Activated T-cell treated with anti-CD3 and anti-CD28 coated beads, Interleukin-2, amount 50 U/mL, for 48 hours (primary cell): ENCODE results near the gene FBRS.
"Not testable (repeated sequence)": the region's sequence is repeated elsewhere in the genome, so short reads cannot be mapped to it uniquely, and the experiment has no call there.

Experiments
- DNase-seq, 2 experiments: peaks; one replicate each; pipeline ENCODE4 v3.0.0-alpha.2; 2020

The FBRS gene

DNA sequence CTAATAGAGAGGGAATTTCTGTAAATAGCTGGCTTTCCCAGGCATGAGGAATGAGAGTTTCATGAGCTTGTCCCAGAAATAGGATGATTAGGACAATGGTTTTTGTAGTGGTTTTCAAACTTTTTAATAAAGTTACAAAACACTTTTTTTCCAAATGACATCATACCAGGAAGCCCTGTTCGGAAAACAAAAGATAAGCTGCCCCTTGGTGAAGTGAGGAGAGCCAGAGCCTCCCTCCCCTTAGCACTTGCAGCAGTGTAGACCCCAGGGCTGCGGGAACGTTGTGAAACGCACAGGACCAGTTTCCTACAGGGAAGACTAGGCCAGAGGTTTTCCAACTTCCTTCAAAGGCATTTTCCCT, 7.6 kb downstream of the FBRS start:
- DNase-seq = no peak

DNA sequence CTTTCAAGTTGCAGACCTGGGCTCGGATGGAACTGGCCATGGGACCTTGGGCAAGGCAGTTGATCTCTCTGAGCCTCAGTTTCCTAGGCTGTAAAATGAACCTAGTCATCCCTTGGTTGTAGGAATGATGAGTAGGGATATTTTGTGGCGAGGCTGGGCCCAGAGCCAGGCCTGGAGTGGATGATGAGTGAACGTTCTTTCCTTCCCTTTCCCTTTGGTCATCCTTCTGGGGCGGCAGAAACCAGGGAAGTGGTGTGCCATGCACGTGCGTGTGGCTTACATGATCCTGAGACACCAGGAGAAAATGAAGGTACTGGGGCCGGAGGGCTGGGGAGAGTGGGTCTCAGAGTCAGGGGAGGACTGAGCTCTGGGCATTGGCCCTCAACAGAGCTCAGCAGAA, 8.4 kb downstream of the FBRS start:
- no peak for DNase-seq

DNA sequence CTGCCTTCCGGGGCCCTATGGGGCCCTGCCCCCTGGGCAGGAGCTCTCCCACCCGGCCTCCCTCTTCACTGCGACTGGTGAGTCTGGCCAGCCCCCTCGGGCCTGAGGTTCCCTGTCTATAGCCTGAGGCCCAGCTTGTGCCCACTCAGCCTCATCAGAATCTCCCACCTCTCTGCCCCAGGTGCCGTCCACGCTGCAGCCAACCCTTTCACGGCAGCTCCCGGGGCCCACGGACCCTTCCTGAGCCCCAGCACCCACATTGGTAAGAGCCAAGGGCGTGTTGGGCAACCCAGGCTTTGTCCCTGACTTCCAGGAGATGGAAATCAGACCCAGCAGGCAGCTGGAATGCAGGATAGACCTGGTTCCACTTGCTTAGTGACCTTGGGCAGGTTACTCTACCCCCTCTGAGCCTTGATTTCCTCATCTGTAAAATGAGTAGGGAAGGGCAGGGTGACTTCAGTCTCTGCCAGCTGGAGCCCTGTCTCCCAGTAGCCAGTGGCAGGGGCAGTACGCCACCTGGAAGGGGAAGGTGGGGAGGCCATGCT, 9.2 kb downstream of the FBRS start:
- no peak for DNase-seq

- no peak for DNase-seq
Measured at GRCh38 chr16:30668393-30668792, 10.2 kb downstream of the FBRS start.

GRCh38 chr16:30669026-30669902, 11.0 kb downstream of the FBRS start:
- no peak for DNase-seq

GRCh38 chr16:30669903-30670824, 11.9 kb downstream of the FBRS start:
- no peak for DNase-seq

DNA sequence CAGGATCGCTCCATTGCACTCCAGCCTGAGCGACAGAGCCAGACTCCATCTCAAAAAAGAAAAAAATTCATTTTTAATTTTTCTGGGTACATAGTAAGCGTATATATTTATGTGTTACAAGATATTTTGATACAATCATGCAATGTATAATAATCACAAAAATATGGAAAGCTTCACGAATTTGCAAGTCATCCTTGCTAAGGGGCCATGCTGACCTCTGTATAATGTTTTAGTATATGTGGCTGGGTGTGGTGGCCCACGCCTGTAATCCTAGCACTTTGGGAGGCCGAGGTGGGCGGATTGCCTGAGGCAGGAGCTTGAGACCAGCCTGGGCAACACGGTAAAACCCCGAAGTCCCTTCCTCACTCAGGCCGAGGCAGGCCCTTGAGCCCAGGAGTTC, 16.9 kb downstream of the FBRS start:
- DNase-seq = no peak

DNA sequence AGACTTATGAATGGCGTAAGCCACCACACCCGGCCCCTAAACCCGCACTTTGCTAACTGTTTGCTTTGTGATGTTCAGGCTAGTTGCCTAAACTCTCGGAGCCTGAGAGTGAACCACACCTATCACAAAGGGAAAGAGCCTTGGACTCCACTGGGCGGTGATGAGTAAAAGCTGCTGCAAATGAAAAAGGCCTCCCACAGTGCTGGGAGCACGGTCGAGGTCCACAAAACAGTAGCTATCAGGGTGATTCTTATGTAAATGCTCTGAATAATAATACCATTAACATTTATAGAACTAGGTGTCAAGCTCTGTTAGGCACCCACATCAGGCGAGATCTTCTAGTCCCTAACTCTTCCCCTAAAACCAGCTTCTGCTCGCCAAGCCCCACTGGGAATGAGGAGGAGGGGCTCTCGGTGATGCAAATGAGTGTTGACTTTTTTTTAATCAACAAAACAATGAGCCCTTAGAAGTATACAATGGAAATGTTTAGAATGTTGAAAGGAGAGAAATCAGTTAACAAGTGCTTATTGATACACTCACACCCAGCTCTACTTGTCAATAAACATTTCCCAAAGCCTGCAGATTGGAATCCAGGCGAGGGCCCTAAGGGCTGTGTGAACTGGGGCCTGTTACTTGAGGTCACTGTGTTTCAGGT, 19.8 kb downstream of the FBRS start:
- no peak for DNase-seq

- DNase-seq = no peak
Measured at GRCh38 chr16:30678586-30678970, 20.3 kb downstream of the FBRS start.

DNA sequence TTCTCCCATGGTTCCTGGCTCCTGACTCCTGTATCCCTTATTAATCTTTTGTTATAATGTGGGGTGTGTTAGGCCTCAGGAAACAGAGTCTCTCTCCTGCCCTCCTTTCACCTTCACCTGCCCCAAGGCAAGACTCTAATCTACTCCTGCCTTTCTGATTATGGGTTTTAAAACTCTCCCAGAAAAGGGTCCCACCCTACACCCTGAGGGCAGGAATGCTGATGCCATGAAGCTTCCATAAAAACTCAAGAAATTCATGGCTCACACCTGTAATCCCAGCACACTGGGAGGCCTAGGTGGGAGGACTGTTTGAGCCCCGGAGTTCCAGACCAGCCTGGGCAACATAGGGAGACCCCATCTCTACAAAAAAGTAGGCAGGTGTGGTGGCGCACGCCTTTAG, 22.1 kb downstream of the FBRS start:
- no peak for DNase-seq

DNA sequence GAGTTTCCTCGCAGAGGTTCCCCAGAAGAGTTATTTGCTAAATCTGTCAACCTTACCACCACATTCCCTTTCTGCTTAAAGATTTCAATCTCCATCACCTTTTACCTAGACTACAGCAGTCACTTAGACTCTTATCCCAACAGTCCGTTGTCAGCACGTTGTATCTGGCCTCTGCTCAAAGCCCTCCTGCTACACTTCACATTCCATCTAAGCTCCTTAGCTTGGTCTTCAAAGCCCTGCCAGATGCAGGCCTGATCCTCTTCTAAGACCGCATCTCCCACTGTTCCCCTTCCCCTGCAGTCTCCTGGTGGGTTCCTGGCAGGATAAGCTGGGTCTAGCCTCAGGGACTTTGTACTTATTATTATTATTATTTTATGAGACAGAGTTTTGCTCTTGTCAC, 30.5 kb downstream of the FBRS start:
- no peak for DNase-seq

DNA sequence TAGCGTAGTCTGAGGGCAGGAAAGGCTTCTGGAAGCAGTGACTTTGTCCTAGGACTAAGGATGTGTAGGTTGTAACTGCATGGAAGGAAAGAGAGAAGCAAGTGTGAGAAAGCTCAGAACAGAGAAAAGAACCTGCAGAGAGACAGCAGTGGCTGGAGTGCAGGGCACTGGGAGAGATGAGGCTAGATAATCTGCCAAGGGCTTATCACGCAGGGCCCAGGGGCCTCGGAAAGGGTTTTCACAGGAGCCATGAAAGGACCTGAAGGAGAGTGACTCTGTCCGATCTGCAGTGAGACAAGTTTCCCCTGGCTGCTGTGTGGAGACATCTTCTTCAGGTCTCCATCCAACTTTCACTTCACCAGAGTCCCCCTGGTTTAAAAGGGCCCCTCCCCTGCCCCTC, 33.7 kb downstream of the FBRS start:
- DNase-seq = no peak

- no peak for DNase-seq
Measured at GRCh38 chr16:30692396-30693064, 34.3 kb downstream of the FBRS start.

GRCh38 chr16:30694926-30695693, 36.9 kb downstream of the FBRS start:
- no peak for DNase-seq

DNA sequence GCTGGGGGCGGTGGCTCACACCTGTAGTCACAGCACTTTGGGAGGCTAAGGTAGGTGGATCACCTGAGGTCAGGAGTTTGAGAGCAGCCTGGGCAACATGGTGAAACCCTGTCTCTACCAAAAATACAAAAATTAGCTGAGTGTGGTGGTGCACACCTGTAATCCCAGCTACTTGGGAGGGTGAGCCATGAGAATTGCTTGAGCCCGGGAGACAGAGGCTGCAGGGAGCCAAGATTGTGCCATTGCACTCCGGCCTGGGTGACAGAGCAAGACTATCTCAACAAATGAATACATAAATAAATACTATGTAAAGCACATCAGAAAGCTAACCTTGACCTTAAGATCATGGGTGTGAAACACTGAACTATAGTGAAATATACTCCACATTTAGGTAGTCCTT, 38.4 kb downstream of the FBRS start:
- DNase-seq = not testable (repeated sequence)

DNA sequence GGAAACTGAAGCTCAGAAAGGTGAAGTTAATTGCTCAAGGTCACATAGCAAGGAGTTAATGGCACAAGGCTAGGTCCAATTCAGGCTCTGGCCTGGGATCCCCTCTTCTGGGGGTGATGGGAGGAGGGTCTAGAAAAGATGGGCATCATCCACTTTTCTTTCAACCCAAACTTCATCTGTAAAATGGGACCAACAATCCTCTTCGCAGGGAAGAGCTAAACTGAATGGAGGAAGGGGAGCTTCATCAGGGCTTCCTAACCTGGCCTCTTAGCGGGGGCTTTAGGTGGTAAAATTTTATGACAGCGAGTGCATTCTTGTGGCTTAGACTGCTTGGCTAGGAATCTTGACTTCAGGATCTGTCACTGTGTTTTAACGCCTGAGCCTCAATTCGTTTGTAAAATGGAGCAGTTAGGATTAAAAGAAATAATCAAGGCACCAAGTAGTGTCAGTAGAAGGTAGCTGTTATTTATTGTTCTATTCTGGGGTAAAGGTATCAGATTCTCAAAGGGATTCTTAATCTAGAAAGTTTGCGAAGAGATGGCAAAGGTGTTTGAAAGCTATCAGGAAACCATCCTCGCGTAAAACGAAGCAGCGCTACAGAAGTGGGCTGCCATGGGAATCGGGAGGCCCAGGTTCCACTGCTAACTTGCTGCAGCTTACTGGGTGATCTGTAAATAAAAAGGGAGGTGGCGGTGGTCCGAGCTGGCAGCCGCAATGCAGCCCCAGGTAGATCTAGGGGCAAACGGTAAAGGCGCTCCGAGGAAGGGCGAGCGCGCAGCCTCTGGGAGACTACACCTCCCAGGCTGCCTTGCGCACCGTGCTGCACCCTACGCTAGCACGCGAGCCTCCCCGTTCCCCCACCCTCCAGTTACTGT, 39.3 kb downstream of the FBRS start:
- DNase-seq = no peak

DNA sequence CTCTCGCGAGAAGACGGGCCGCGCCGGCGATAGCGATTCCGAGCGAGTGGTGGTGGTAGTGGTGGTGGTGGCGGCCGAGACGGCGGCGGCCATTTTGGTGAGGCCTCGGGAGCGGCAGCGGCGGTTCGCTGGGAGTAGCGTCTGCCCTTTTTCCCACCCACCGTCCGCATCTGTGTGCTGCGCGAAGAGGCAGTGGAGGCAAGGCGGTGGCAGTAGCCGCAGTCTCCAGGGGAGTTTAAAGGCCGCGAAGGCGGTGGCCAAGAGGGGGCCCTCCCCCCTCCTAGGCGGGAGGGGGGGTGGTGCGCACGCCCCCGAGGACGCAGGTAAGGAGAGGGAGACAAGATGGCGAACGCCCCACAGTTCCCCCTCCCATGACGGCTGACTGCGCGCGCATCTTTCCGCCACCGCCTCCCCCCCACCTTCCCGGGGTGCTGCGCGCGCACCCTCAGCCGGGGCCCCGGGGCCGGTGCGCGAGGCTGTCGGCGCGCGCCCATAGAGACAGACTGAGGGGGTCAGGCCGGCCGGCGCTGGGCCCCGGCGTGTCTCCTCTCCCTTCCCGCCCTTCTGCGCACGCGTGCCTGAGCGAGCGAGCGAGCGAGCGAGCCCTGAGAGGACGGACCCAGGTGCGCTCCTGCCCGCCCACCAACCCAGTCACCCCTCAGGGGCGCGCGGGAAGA, 40.0 kb downstream of the FBRS start:
- peak; percentile 99 for DNase-seq

GRCh38 chr16:30698816-30699614, 40.8 kb downstream of the FBRS start, which contains the start of gene SRCAP:
SRCAP (plus strand) TSS chr16:30699171; CDS start chr16:30700825, 1,654 bp downstream.
- DNase-seq = peak; percentile 94

DNA sequence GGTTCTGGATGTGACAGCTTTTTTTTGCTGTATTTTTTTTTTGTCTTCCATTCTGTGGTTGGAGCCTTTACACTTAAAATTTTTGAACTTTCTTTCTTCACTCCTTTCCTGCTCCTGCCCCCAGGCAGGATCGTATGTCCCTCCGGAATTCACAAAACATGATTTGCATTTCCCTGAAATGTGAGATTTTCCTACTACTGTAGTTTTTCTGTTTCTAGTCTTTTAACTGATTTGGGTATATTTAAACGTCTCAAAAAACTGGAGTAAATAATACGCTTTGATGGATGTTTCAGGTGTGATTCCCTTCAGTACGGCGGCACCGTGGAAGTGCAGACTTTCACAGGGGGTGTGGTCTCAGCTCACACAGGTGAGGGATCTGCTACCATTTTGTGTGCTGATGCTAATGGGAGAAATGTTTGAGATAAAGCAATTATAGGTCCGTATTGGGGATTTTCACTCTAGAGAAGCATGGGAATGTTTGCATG, 41.4 kb downstream of the FBRS start:
- DNase-seq = no peak
